Measurements from ENCODE around the gene VPS13D. TPM values are rescaled to one million over a fixed set of nuclear protein-coding genes. Genes with fewer than 3 reads are reported as not detected.

The VPS13D gene
- total RNA-seq, 1 donor from 2014 or later = 77.8 TPM

GRCh38 chr1:12228979-12229378, 851 bp upstream of the VPS13D start:
- peaks cover 8% of the 10 kb centered on the region for H3K4me1 Mint-ChIP-seq
- DNase-seq (ENCODE audit: low spot score in 2 of 2, unreplicated experiment in 2 of 2) = no peak
- no peaks in the 10 kb centered on the region for H3K9me3 Mint-ChIP-seq
- H3K36me3 Mint-ChIP-seq = no peaks in the 10 kb centered on the region
- no peaks in the 10 kb centered on the region for H3K27me3 Mint-ChIP-seq (ENCODE audit: low read depth)
- TF ChIP-seq CTCF (IDR thresholded peaks at IDR 0.05; ENCODE audit: unreplicated experiment) = no peak
- H3K27ac Mint-ChIP-seq = no peak overlapping the region
- peak overlapping the region; percentile 61 for H3K4me3 Mint-ChIP-seq

GRCh38 chr1:12229386-12229834, 420 bp upstream of the VPS13D start:
- no peaks in the 10 kb centered on the region for H3K36me3 Mint-ChIP-seq
- H3K27me3 Mint-ChIP-seq (ENCODE audit: low read depth) = no peaks in the 10 kb centered on the region
- H3K27ac Mint-ChIP-seq = peak overlapping the region; percentile 6
- DNase-seq (ENCODE audit: low spot score in 2 of 2, unreplicated experiment in 2 of 2) = no peak
- H3K4me1 Mint-ChIP-seq = peaks cover 8% of the 10 kb centered on the region
- no peaks in the 10 kb centered on the region for H3K9me3 Mint-ChIP-seq
- no peak for TF ChIP-seq CTCF (IDR thresholded peaks at IDR 0.05; ENCODE audit: unreplicated experiment)
- peak overlapping the region; percentile 61 for H3K4me3 Mint-ChIP-seq

GRCh38 chr1:12230549-12231275, 882 bp downstream of the VPS13D start:
- Mint-ChIP-seq H3K27me3 (ENCODE audit: low read depth) (no peaks in the 10 kb centered on the region), H3K4me1 (peaks cover 8% of the 10 kb centered on the region), H3K36me3 (peaks cover 3% of the 10 kb centered on the region), H3K4me3 (peak overlapping the region; percentile 82), H3K27ac (peak overlapping the region; percentile 43), H3K9me3 (no peaks in the 10 kb centered on the region)
- DNase-seq (ENCODE audit: low spot score in 2 of 2, unreplicated experiment in 2 of 2) = no peak
- no peak for TF ChIP-seq CTCF (IDR thresholded peaks at IDR 0.05; ENCODE audit: unreplicated experiment)

- TF ChIP-seq CTCF (IDR thresholded peaks at IDR 0.05; ENCODE audit: unreplicated experiment) = no peak
- peak overlapping the region; percentile 82 for H3K4me3 Mint-ChIP-seq
- H3K27me3 Mint-ChIP-seq (ENCODE audit: low read depth) = no peaks in the 10 kb centered on the region
- H3K9me3 Mint-ChIP-seq = no peaks in the 10 kb centered on the region
- H3K27ac Mint-ChIP-seq = peak overlapping the region; percentile 56
- H3K4me1 Mint-ChIP-seq = peaks cover 8% of the 10 kb centered on the region
- peaks cover 7% of the 10 kb centered on the region for H3K36me3 Mint-ChIP-seq
- DNase-seq (ENCODE audit: low spot score in 2 of 2, unreplicated experiment in 2 of 2) = no peak
Measured at GRCh38 chr1:12231276-12231595, 1.4 kb downstream of the VPS13D start.

GRCh38 chr1:12232221-12232620, 2.4 kb downstream of the VPS13D start:
- TF ChIP-seq CTCF (IDR thresholded peaks at IDR 0.05; ENCODE audit: unreplicated experiment) = no peak
- Mint-ChIP-seq H3K27ac (peak overlapping the region; percentile 39), H3K36me3 (peaks cover 14% of the 10 kb centered on the region), H3K27me3 (ENCODE audit: low read depth) (no peaks in the 10 kb centered on the region), H3K4me1 (peaks cover 8% of the 10 kb centered on the region), H3K9me3 (no peaks in the 10 kb centered on the region), H3K4me3 (peak overlapping the region; percentile 17)
- DNase-seq (ENCODE audit: low spot score in 2 of 2, unreplicated experiment in 2 of 2) = no peak

Measured in mesothelial cell of epicardium (in vitro differentiated cells).